ENCODE results near the gene FXR1.

The FXR1 gene

GRCh38 chr3:180961087-180961486, 48.6 kb downstream of the FXR1 start:
- H3K9ac ChIP-seq (ENCODE audit: insufficient read length) = no peak overlapping the region
- TF ChIP-seq POLR2AphosphoS5 (IDR thresholded peaks at IDR 0.05; ENCODE audit: borderline replicate concordance, low read depth, low read length) (no peak), FOXP2 (optimal IDR thresholded peaks at IDR 0.05; ENCODE audit: control extremely low read depth, extremely low read length, insufficient read depth) (no peak), EZH2 (IDR thresholded peaks at IDR 0.05) (no peak)
- no peak for DNase-seq (ENCODE audit: low read depth, low spot score)
- H3K36me3 ChIP-seq (ENCODE audit: insufficient read depth, low read length) = peaks cover 95% of the 10 kb centered on the region
- peak overlapping the region; percentile 83; the same call in 1 of the 2 replicates for H3K27ac ChIP-seq
- H3K9me3 ChIP-seq (ENCODE audit: low read depth, low read length) = no peaks in the 10 kb centered on the region
- no peak overlapping the region for H3K4me3 ChIP-seq

DNA sequence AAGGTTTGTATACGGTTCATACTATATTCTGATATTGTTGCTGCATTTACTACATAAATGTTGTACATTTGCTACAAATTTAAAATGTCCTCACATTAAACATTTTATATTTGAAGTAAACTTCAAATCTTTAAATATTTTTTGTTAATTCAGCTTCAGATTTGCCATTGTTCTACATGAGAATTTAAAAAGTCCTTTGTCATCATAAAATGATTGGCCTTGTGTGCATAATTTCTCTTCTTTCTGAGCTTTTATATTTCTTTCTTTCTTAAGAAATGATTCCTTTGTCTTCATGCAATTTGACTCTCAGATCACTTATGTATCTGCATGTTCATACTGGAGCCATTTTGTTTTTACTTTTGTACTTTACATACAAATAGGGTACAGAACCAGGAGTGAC, 49.1 kb downstream of the FXR1 start:
- peaks cover 95% of the 10 kb centered on the region for H3K36me3 ChIP-seq (ENCODE audit: insufficient read depth, low read length)
- no peak for DNase-seq (ENCODE audit: low read depth, low spot score)
- no peak overlapping the region for H3K9ac ChIP-seq (ENCODE audit: insufficient read length)
- no peak for TF ChIP-seq FOXP2 (optimal IDR thresholded peaks at IDR 0.05; ENCODE audit: control extremely low read depth, extremely low read length, insufficient read depth)
- no peak for TF ChIP-seq POLR2AphosphoS5 (IDR thresholded peaks at IDR 0.05; ENCODE audit: borderline replicate concordance, low read depth, low read length)
- no peak for TF ChIP-seq EZH2 (IDR thresholded peaks at IDR 0.05)
- H3K9me3 ChIP-seq (ENCODE audit: low read depth, low read length) = no peaks in the 10 kb centered on the region
- H3K27ac ChIP-seq = peak overlapping the region; percentile 83
- no peak overlapping the region for H3K4me3 ChIP-seq

DNA sequence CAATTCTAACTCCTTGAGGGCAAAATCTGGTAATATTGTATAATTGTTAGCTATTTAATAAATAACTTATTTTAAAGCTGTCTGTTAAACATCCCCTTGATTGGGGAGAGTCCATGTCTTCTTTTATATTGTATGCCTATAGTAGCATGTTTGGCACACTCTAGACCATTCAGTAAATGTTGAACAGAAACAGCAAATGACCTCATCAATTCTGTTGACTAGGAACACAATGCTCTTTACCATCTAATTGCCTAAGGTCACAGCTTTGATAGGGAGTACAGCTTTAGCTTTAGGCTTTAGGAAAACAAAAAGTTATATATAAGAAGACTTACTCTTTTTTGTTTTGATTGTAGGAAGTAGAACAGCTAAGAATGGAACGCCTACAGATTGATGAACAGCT, 50.1 kb downstream of the FXR1 start:
- DNase-seq (ENCODE audit: low read depth, low spot score) = no peak
- TF ChIP-seq FOXP2 (optimal IDR thresholded peaks at IDR 0.05; ENCODE audit: control extremely low read depth, extremely low read length, insufficient read depth) (no peak), POLR2AphosphoS5 (IDR thresholded peaks at IDR 0.05; ENCODE audit: borderline replicate concordance, low read depth, low read length) (no peak), EZH2 (IDR thresholded peaks at IDR 0.05) (no peak)
- Histone ChIP-seq H3K9me3 (ENCODE audit: low read depth, low read length) (no peaks in the 10 kb centered on the region), H3K9ac (ENCODE audit: insufficient read length) (no peak overlapping the region), H3K4me3 (no peak overlapping the region), H3K27ac (peak overlapping the region; percentile 83), H3K36me3 (ENCODE audit: insufficient read depth, low read length) (peaks cover 95% of the 10 kb centered on the region)

DNA sequence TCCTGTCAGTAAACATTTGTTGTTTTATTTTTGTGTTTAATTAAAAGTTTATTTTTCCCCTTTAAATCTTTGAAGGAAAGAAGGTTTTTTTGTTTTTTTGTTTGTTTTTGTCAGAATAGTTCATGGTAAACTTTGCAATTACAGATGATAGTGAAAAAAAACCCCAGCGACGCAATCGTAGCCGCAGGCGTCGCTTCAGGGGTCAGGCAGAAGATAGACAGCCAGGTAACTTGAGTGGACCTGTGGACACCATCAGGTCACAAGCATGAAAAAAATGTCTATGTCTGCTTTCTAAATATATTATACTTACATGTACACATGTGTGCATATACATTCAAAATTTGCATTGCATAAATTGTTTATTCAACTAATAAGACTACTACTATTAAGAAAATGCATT, 58.5 kb downstream of the FXR1 start:
- DNase-seq (ENCODE audit: low read depth, low spot score) = no peak
- H3K4me3 ChIP-seq = no peak overlapping the region
- no peak overlapping the region for H3K27ac ChIP-seq
- TF ChIP-seq FOXP2 (optimal IDR thresholded peaks at IDR 0.05; ENCODE audit: control extremely low read depth, extremely low read length, insufficient read depth) (no peak), EZH2 (IDR thresholded peaks at IDR 0.05) (no peak), POLR2AphosphoS5 (IDR thresholded peaks at IDR 0.05; ENCODE audit: borderline replicate concordance, low read depth, low read length) (no peak)
- peaks cover 97% of the 10 kb centered on the region for H3K36me3 ChIP-seq (ENCODE audit: insufficient read depth, low read length)
- no peak overlapping the region for H3K9ac ChIP-seq (ENCODE audit: insufficient read length)
- no peaks in the 10 kb centered on the region for H3K9me3 ChIP-seq (ENCODE audit: low read depth, low read length)

GRCh38 chr3:180973543-180973942, 61.1 kb downstream of the FXR1 start:
- Histone ChIP-seq H3K9ac (ENCODE audit: insufficient read length) (no peak overlapping the region), H3K9me3 (ENCODE audit: low read depth, low read length) (no peaks in the 10 kb centered on the region), H3K27ac (no peak overlapping the region), H3K36me3 (ENCODE audit: insufficient read depth, low read length) (peaks cover 98% of the 10 kb centered on the region), H3K4me3 (no peak overlapping the region)
- no peak for DNase-seq (ENCODE audit: low read depth, low spot score)
- TF ChIP-seq POLR2AphosphoS5 (IDR thresholded peaks at IDR 0.05; ENCODE audit: borderline replicate concordance, low read depth, low read length) (no peak), EZH2 (IDR thresholded peaks at IDR 0.05) (no peak), FOXP2 (optimal IDR thresholded peaks at IDR 0.05; ENCODE audit: control extremely low read depth, extremely low read length, insufficient read depth) (no peak)

DNA sequence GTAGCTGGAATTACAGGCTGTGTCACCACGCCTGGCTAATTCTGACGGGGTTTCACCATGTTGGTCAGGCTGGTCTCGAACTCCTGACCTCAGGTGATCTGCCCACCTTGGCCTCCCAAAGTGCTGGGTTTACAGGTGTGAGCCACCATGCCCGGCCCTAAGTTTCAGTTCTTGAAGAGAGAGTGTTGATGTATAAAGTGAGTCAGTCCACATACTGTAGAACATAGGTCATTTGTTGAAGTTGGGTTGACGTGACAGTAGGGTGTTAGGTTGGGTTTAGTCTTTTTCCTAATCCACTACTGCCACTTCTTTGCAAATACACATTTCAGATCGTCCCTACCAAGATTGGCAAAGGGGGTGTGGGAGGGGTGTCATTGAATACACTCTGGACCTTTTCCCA, 61.8 kb downstream of the FXR1 start:
- Histone ChIP-seq H3K9ac (ENCODE audit: insufficient read length) (no peak overlapping the region), H3K36me3 (ENCODE audit: insufficient read depth, low read length) (peaks cover 97% of the 10 kb centered on the region), H3K27ac (no peak overlapping the region), H3K4me3 (no peak overlapping the region), H3K9me3 (ENCODE audit: low read depth, low read length) (no peaks in the 10 kb centered on the region)
- no peak for DNase-seq (ENCODE audit: low read depth, low spot score)
- TF ChIP-seq FOXP2 (optimal IDR thresholded peaks at IDR 0.05; ENCODE audit: control extremely low read depth, extremely low read length, insufficient read depth) = no peak
- TF ChIP-seq EZH2 (IDR thresholded peaks at IDR 0.05) = no peak
- no peak for TF ChIP-seq POLR2AphosphoS5 (IDR thresholded peaks at IDR 0.05; ENCODE audit: borderline replicate concordance, low read depth, low read length)

DNA sequence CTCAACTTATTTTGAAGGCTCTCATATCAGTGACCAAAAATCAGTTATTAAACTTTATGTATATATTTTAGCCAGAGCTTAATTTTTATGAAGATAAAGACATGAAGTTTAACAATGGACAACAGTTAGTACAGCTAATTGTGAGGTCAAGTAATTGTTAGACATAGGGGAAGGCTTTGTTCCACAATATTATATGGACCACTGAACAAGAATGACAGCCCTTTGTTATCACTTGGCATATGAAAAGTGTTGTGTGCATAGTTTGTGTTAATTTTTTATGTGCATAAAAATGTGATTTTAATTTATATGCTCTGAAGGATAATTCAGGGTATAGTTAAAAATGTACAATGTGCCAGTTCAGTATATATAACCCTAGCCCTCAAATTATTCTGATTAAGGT, 65.0 kb downstream of the FXR1 start:
- Histone ChIP-seq H3K4me3 (no peak overlapping the region), H3K27ac (no peak overlapping the region), H3K9me3 (ENCODE audit: low read depth, low read length) (no peaks in the 10 kb centered on the region), H3K36me3 (ENCODE audit: insufficient read depth, low read length) (peaks cover 95% of the 10 kb centered on the region), H3K9ac (ENCODE audit: insufficient read length) (no peak overlapping the region)
- no peak for TF ChIP-seq EZH2 (IDR thresholded peaks at IDR 0.05)
- TF ChIP-seq POLR2AphosphoS5 (IDR thresholded peaks at IDR 0.05; ENCODE audit: borderline replicate concordance, low read depth, low read length) = no peak
- no peak for TF ChIP-seq FOXP2 (optimal IDR thresholded peaks at IDR 0.05; ENCODE audit: control extremely low read depth, extremely low read length, insufficient read depth)
- DNase-seq (ENCODE audit: low read depth, low spot score) = no peak

DNA sequence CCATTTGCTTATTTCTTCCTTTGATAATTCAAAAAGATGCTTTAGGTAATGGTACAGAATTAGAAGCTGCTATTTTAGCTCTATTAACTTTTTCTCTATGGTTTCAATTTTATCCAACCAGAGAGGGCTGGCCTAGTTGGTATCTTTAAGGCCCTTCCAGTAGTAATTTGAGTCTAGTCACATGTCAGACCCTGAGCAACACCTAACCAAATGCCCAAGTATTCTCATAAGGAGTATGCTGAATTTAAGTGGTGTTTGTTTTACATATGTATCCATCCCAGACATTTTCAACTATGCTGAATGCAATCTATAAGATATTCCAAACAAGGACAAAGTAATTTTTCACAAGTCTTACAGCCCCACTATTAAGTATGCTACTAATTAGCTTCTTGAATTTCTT, 67.5 kb downstream of the FXR1 start:
- no peaks in the 10 kb centered on the region for H3K9me3 ChIP-seq (ENCODE audit: low read depth, low read length)
- TF ChIP-seq FOXP2 (optimal IDR thresholded peaks at IDR 0.05; ENCODE audit: control extremely low read depth, extremely low read length, insufficient read depth) (no peak), POLR2AphosphoS5 (IDR thresholded peaks at IDR 0.05; ENCODE audit: borderline replicate concordance, low read depth, low read length) (no peak), EZH2 (IDR thresholded peaks at IDR 0.05) (no peak)
- H3K36me3 ChIP-seq (ENCODE audit: insufficient read depth, low read length) = peaks cover 90% of the 10 kb centered on the region
- H3K4me3 ChIP-seq = no peak overlapping the region
- H3K9ac ChIP-seq (ENCODE audit: insufficient read length) = no peak overlapping the region
- H3K27ac ChIP-seq = peak overlapping the region; percentile 10; the same call in 1 of the 2 replicates
- DNase-seq (ENCODE audit: low read depth, low spot score) = no peak

DNA sequence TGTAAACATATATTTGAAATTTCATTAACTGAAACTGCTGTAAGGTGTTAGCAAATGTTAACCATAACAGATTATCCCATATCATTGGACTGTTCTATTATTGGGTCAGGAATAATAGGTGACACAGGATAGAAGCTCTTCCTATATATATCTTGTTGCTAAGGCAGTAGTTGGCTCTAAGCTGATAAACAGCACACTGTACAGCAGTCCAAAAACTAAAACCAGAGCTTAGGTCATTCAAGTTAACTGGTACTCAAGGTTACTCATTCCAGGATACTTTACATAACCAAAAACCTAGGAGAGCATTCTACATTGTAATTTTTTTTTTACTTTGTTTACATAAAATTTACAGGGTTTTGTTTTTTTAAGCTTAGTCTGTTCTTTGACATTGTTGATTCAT, 68.1 kb downstream of the FXR1 start:
- Histone ChIP-seq H3K4me3 (no peak overlapping the region), H3K27ac (0 out of 2 replicates have a peak overlapping the region, but pooled peaks have one; percentile 6), H3K36me3 (ENCODE audit: insufficient read depth, low read length) (peaks cover 90% of the 10 kb centered on the region), H3K9ac (ENCODE audit: insufficient read length) (no peak overlapping the region), H3K9me3 (ENCODE audit: low read depth, low read length) (no peaks in the 10 kb centered on the region)
- no peak for DNase-seq (ENCODE audit: low read depth, low spot score)
- TF ChIP-seq EZH2 (IDR thresholded peaks at IDR 0.05) (no peak), POLR2AphosphoS5 (IDR thresholded peaks at IDR 0.05; ENCODE audit: borderline replicate concordance, low read depth, low read length) (no peak), FOXP2 (optimal IDR thresholded peaks at IDR 0.05; ENCODE audit: control extremely low read depth, extremely low read length, insufficient read depth) (no peak)
